Right lobe of liver (tissue), 6 donors: ENCODE data around the gene RNF166. TPM values are rescaled to one million over a fixed set of nuclear protein-coding genes. Genes with fewer than 3 reads are reported as not detected.
A peak's percentile ranks its signal among the peaks of the same experiment; 100 is the strongest.

Experiments used
- ATAC-seq, 4 donors: fragments of 200-7000 bp; cut with Tn5 transposase; one replicate each; pipeline ENCODE4 v1.9.1; 2020; ENCODE audit warnings: mild to moderate bottlenecking in 4 of 4, moderate library complexity in 4 of 4
- DNase-seq, 3 donors: peaks; one replicate each; pipeline ENCODE4 v3.0.0-alpha.2; 2020
- H3K27ac ChIP-seq, 3 donors: fragments of 200-600 bp; one replicate each; pipeline ENCODE4 v1.8.0; 2022
- H3K27me3 ChIP-seq, 2 donors: fragments of 200-600 bp; one replicate each; pipeline ENCODE4 v1.8.0; 2022
- H3K36me3 ChIP-seq, 4 donors: fragments of 200-600 bp; sonication (generic) in 1 of 4; one replicate each; pipeline versions ENCODE4 v1.5.1 to v1.8.0; 2017 to 2022; ENCODE audit warnings: control low read depth in 1 of 4
- H3K4me1 ChIP-seq, 4 donors: fragments of 200-600 bp; sonication (generic) in 1 of 4; one replicate each; pipeline versions ENCODE4 v1.5.1 to v1.8.0; 2017 to 2022; ENCODE audit warnings: control low read depth in 1 of 4
- H3K4me3 ChIP-seq, 3 donors: fragments of 200-600 bp; one replicate each; pipeline ENCODE4 v1.8.0; 2022
- H3K9me3 ChIP-seq, 4 donors: fragments of 200-600 bp; sonication (generic) in 1 of 4; one replicate each; pipeline versions ENCODE4 v1.5.1 to v1.8.0; 2017 to 2022; ENCODE audit warnings: control low read depth in 1 of 4
- POLR2A ChIP-seq: fragments of 450-650 bp; IDR thresholded peaks from one replicate; pipeline ENCODE4 v1.6.1; 2017; ENCODE audit warnings: antibody characterized with exemption, mild to moderate bottlenecking
- WGBS: methylation state at CpG from one replicate; pipeline ENCODE4 v1.1.6; 2018; ENCODE audit warnings: low coverage, low lambda C conversion rate; ENCODE audit not compliant: insufficient coverage; ENCODE audit errors: missing lambda C conversion rate; 5-methylcytosine and 5-hydroxymethylcytosine counted together
- intact Hi-C, 2 donors: fragments of 100-400 bp; cut with DNase I; formaldehyde crosslinking; loops; one replicate each; pipeline versions ENCODE4 v1.11.2 to v1.14.1; 2022
- total RNA-seq, 6 experiments: library from RNA; depleted of rRNA in 2 of 6; stranded (reverse); fragments of >200 nt in 2 of 6; fragmentation: NEBNext Ultra II Directional in 3 of 6; extraction: Animal tissue kit (Norgen Biotek cat#: 25700) in 3 of 6; gene quantifications; one replicate each; pipeline versions ENCODE4 v1.1.0 to v1.2.4, GENCODE V29; 2016 to 2023
- TF ChIP-seq, protein P1 (sequence below), 4 donors: fragments of 200-600 bp in 3 of 4; fragments of 450-650 bp in 1 of 4; IDR thresholded peaks; one replicate each; pipeline versions ENCODE4 v1.5.1 to v1.8.0; 2016 to 2022; ENCODE audit warnings: antibody characterized with exemption in 4 of 4, mild to moderate bottlenecking in 2 of 4
- donor health status: DM: no; HTN: yes; CAD: no.
- donor health status: DM: no; HTN: no; CAD: no.
- donor health status: DM: no; HTN: no; CAD: no.
- donor health status: DM: no; HTN: yes; CAD: no.
- donor health status: DM: no; HTN: yes; CAD: no.

The RNF166 gene
- total RNA-seq, 6 experiments from 2014 or later, result 8.1 to 12.8 (median 10.0) TPM

DNA sequence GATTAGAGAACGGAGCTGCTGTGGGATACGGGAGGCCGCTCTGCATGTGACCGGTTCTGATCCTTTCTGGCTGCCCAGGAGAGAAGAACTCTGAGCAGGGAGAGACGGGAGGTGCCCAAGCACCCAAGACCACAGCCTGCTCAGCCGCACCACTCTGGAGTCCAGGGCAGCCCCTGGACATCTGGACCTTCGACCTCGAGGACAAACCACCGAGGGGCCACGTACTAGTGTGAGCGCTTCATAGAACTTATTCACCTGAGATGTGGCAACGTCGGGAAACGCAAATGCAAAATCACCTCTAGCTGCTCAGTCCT is 5.9 kb downstream of the RNF166 start:
- no peak for TF ChIP-seq POLR2A
- Histone ChIP-seq H3K4me3 (no peak overlapping the region), H3K27ac (peak overlapping the region; percentile 16 to 82 (median 78)), H3K36me3 (peaks cover 0 to 9% (median 1%) of the 10 kb centered on the region in 4 donors), H3K27me3 (no peaks in the 10 kb centered on the region), H3K9me3 (no peaks in the 10 kb centered on the region), H3K4me1 (peaks cover 0 to 10% (median 3%) of the 10 kb centered on the region in 4 donors)
- WGBS, result 57% methylated on average over 13 of the region's 14 CpGs
- no peak for ATAC-seq
- no peak for DNase-seq
- intact Hi-C loops, result no loop called here

DNA sequence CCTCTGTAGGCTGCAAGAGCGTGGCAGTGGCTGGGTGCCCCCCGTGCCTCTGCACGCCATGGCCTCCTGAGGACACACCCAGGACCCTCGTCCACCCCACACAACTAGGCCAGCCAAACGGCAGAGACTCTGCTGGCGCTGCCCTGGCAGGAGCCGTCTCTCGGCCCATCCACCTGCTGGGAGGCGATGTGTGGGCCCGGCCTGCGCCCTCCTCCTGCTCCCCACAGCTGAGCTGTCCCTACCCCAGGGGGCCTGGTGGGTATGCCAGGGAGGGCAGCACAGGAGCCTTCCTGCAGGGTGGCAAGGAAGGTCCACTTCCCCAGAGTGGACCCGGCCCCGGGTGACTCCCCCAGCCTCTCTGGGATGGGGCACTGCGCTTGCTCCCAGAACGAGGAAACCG is 7.0 kb downstream of the RNF166 start:
- Histone ChIP-seq H3K4me1 (peaks cover 0 to 4% (median 0%) of the 10 kb centered on the region in 4 donors), H3K27me3 (no peaks in the 10 kb centered on the region), H3K36me3 (peaks cover 0 to 9% (median 1%) of the 10 kb centered on the region in 4 donors), H3K27ac (no peak overlapping the region), H3K4me3 (no peak overlapping the region), H3K9me3 (no peaks in the 10 kb centered on the region)
- DNase-seq (no peak), ATAC-seq (no peak)
- intact Hi-C loops, result no loop called here
- WGBS, result no CpG with 5 or more reads among the region's 16 CpGs
- TF ChIP-seq, protein P1, sequence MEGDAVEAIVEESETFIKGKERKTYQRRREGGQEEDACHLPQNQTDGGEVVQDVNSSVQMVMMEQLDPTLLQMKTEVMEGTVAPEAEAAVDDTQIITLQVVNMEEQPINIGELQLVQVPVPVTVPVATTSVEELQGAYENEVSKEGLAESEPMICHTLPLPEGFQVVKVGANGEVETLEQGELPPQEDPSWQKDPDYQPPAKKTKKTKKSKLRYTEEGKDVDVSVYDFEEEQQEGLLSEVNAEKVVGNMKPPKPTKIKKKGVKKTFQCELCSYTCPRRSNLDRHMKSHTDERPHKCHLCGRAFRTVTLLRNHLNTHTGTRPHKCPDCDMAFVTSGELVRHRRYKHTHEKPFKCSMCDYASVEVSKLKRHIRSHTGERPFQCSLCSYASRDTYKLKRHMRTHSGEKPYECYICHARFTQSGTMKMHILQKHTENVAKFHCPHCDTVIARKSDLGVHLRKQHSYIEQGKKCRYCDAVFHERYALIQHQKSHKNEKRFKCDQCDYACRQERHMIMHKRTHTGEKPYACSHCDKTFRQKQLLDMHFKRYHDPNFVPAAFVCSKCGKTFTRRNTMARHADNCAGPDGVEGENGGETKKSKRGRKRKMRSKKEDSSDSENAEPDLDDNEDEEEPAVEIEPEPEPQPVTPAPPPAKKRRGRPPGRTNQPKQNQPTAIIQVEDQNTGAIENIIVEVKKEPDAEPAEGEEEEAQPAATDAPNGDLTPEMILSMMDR (IDR thresholded peaks at IDR 0.05), result no peak
- TF ChIP-seq POLR2A, result no peak

DNA sequence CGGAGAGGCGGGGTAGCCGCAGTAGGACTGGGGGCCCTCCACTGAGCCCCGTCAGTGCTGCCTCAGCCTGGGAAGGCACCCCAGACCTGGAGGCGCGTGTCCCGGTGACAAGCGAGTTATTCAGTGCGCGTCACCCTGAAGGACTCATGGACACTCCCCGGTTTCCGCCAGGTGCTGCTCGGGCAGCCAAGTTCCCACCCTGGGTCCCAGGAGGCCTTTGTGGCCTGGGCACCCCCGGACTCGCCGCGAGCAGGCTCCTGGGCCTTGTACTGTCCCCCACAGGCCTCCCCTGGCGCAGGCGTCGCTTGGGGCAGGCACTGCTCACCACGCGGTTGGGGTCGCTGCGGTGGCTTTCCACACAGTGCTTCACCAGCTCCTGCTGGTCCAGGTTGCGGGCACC is 7.6 kb downstream of the RNF166 start:
- no peak for TF ChIP-seq POLR2A
- TF ChIP-seq, protein P1 (IDR thresholded peaks at IDR 0.05), result no peak
- Histone ChIP-seq H3K27me3 (no peaks in the 10 kb centered on the region), H3K9me3 (no peaks in the 10 kb centered on the region), H3K36me3 (peaks cover 0 to 9% (median 1%) of the 10 kb centered on the region in 4 donors), H3K4me1 (peaks cover 0 to 4% (median 0%) of the 10 kb centered on the region in 4 donors), H3K27ac (no peak overlapping the region), H3K4me3 (no peak overlapping the region)
- intact Hi-C loops, result no loop called here
- DNase-seq (no peak), ATAC-seq (no peak)
- WGBS, result 96% methylated on average over 8 of the region's 25 CpGs

DNA sequence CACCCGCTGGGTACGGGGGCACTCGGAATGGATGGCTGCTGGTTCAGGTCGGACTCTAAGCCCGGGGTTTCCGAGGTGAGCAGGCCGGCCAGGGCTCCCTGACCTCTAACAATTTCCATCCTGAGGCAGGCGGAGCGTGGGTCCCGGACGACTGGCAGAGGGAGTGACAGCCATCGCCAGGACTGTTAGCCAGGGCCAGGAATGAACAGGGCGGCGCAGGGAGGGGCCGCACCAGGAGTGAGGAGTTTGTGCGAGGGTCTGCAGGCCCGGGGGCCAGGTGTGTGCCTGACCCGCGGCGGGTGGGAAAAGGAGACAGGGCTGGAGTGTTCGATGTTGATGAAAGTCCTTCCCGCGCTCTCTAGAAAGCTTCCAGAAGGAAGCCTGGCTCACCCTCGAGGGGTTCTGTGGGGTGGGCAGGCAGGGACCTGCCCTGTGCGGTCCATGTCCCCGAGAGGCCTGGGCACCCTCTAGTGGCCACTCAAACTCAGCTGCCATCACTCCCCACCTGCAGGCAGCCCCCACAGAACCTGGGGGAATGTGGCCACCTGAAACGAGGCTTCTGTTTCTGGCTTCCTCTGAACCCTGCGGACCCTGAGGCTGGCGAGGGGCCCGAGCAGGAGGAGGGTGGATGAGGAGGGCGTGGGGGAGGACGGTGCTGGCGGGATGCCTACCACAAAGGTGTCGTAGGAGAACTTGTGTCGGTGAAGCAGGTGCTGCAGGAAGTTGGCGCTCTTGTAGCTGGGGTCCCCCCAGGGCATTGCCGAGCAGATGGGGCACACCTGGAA is 8.2 kb downstream of the RNF166 start:
- ATAC-seq (peak in 2 of 4 donors; percentile 5 to 7), DNase-seq (no peak)
- WGBS, result 77% methylated on average over 9 of the region's 37 CpGs
- H3K27ac ChIP-seq, result no peak overlapping the region
- peaks cover 0 to 9% (median 1%) of the 10 kb centered on the region in 4 donors for H3K36me3 ChIP-seq
- no peaks in the 10 kb centered on the region for H3K27me3 ChIP-seq
- TF ChIP-seq, protein P1 (IDR thresholded peaks at IDR 0.05), result peak; percentile 28 to 38 (median 36)
- no peak for TF ChIP-seq POLR2A
- intact Hi-C loops, result no loop called here
- H3K4me1 ChIP-seq, result peaks cover 0 to 4% (median 0%) of the 10 kb centered on the region in 4 donors
- no peak overlapping the region for H3K4me3 ChIP-seq
- no peaks in the 10 kb centered on the region for H3K9me3 ChIP-seq

DNA sequence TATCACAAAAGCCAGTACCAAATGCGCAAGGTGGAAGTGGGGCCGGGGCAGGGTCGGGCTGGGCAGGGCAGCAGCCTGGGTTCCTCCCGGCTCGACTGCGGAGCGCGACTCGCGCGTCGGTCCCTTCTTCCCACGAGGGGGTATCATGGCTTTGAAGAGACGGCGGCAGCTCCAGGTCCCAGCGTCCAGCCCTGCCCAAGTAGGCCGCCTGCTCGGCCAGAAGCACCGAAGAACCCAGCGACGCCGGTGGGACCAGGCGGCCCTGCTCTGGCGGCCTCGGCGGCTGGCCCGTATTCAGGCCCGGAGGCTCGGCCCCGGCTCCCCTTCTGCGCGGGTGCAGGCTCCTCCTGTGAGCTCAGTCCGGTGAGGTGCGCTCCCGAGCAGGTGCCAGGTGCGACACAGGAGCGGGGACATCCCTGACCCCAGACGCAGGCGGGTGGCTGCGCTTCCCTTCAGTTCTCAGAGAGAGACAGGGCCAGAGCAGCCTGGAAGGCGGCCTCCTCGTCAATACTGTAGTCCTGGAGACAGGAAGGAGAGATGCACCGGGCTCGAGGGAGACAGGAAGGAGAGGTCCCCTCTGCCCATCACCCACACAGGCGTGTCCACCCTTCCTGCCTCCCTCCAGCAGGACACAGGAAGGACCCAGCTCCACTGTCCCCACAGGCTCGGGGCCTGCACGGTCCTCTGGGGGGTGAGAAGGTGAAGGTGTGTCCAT is 8.9 kb downstream of the RNF166 start:
- no peak overlapping the region for H3K27ac ChIP-seq

More for the DNA sequence above, 8.9 kb downstream of the RNF166 start:
- ATAC-seq (peak in 2 of 4 donors; percentile 5 to 7), DNase-seq (no peak)
- intact Hi-C loops, result no loop called here
- Histone ChIP-seq H3K9me3 (no peaks in the 10 kb centered on the region), H3K36me3 (peaks cover 0 to 9% (median 1%) of the 10 kb centered on the region in 4 donors), H3K4me1 (peaks cover 0 to 4% (median 0%) of the 10 kb centered on the region in 4 donors), H3K4me3 (no peak overlapping the region), H3K27me3 (no peaks in the 10 kb centered on the region)
- no peak for TF ChIP-seq POLR2A
- TF ChIP-seq, protein P1 (IDR thresholded peaks at IDR 0.05), result no peak
- WGBS, result 43% methylated on average over 3 of the region's 47 CpGs
